HG03521 (cell line): ENCODE results near the gene COPG2.

Experiments
- ATAC-seq: cut with Tn5 transposase; IDR thresholded peaks from one replicate; pipeline ENCODE4 v1.9.1; 2021; ENCODE audit warnings: mild to moderate bottlenecking, moderate library complexity; ENCODE audit not compliant: unreplicated experiment

The COPG2 gene

DNA sequence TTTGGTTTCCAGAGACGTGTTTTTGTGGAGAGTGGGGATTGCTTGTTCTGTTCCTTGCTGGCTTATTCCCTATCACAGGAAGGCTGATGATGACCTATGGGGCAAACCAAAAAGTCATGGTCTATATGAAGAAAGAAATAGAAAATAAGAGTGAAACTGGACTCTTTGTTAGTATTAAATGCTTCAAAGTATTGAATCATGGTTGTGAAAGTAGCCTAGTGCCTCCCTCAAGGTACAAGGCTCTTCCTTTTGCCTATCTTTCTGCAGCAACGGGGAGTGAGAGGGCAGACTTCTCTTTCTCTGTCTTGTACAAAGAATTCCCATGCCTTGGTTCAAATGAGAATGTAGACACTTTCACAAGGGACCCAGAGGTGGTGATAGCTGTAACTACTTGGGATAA lies 167.6 kb downstream of the COPG2 start:
- no peak for ATAC-seq

DNA sequence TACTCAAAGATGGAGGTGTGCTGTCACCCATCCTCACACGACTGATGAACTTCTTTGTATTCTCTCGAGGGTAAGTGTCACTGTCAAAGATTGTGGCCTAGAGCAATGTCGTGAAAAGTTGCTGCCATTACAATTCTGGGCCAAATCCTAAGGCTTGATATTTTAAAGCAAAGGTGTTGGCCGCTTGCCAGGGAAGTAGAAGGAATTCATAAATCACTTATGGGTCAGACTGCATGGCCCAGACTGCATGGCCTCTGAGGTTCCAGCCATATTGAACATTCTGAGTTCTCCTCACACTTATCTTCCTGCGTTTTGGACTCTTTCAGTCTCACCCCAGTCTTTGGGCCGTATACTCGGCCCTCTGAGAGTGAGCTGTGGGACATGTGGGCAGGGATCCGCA lies 168.1 kb downstream of the COPG2 start:
- no peak for ATAC-seq

DNA sequence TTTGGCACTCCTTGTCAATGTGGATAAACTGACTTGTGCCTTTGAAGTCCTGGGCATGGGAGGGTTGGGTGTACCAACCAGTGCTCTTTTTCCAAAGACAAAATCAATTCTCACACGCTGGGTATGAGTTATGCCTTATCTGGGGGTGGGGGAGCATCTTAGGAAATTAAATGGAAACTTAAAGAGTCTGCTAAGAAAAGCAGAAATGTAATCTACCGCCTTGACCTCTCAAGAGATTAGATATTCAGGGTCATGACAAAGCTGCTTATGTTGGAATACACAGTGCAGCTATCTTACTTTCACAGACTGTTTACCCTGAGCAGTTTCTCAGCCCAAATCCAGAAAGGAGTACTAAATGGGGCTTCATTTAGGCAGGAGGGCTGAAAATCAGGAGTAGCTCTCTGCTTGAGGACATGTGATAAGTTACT lies 174.1 kb downstream of the COPG2 start:
- ATAC-seq, result no peak

DNA sequence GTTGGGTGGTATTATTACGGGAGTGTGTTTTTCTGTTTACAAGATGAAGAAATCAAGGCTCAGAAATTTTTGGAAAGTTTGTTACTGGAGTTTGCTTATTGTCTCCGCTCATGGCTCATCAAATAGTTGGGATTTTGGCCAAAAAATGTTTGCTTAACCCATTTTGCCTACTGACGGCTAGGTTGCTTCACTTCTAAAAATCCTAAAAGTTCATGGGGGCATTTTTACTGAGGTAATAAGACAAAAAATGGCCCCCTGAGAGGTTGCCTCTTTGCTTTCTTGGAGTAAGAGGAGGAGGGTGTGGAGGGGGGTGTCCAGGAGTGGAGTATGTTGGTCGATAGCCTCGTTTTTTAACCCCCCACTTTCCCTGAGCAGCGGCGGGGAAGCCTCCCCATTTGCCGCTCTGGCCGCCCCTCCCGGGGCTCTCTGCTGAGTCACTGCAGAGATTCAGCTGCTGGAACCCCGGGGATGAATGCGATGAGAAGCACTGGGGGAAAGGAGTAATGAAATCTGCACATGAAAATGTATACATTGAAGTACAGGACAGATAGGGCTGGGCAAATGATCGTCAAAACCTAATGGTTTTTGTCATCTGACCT lies 175.2 kb downstream of the COPG2 start:
- no peak for ATAC-seq

DNA sequence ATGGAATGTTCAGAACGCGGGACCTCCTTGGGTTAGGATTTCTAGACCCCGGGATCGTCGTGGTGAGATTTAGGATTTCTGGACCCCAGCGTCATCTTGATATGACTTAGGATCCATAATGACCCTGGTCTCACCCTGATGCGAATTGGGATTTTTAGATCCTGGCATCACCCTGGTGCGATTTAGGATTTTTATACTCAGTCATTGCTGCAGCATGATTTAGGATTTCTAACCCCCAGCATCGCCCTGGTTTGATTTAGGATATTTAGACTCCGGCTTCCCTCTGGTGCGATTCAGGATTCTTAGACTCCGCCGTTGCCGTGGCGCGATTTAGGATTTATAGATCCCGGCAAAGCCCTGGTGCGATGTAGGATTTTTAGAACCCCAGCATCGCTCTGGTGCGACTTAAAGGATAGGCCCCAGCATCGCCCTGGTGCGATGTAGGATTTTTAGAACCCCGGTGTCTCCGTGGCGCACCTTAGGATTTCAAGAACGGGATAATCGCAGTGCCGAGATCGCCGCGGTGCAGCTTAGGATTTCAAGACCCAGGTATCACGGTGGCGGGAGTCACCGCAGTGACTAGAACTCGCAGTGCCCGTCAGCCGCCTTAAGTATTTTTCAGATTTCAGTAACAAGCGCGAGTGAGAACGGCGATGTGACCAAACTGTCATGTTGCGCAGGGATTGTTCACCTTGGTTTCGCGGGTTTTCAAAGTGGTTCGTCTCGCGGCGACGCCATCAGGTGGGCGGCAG lies 175.8 kb downstream of the COPG2 start:
- no peak for ATAC-seq

DNA sequence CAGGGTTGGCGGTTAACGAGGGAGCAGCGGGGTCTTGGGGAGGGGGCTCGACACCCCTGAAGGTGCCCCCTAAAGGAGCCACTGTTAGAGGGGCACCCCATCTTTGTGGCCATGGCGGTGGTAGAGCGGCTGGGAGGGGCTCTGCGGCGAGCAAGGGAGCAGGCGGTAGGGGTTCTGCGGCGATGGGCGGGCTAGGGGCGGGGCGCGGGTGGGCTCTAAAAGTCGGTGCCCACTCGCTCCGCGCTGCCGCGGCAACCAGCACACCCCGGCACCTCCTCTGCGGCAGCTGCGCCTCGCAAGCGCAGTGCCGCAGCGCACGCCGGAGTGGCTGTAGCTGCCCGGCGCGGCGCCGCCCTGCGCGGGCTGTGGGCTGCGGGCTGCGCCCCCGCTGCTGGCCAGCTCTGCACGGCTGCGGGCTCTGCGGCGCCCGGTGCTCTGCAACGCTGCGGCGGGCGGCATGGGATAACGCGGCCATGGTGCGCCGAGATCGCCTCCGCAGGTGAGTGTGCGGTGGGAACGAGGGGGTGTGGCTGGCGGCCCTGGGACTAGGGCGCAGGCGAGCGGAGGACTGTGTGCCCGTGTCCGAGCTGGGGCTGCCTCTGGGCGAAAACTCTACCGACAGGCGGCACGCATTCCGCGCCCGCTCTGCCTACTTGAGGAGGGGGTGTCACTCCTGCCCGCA lies 176.6 kb downstream of the COPG2 start, which contains the start of gene MEST:
Gene MEST, plus strand, starts transcription at position 245 of the 682 bp plus-strand sequence. Its CDS starts 229 bp downstream, at position 474.
- no peak for ATAC-seq

DNA sequence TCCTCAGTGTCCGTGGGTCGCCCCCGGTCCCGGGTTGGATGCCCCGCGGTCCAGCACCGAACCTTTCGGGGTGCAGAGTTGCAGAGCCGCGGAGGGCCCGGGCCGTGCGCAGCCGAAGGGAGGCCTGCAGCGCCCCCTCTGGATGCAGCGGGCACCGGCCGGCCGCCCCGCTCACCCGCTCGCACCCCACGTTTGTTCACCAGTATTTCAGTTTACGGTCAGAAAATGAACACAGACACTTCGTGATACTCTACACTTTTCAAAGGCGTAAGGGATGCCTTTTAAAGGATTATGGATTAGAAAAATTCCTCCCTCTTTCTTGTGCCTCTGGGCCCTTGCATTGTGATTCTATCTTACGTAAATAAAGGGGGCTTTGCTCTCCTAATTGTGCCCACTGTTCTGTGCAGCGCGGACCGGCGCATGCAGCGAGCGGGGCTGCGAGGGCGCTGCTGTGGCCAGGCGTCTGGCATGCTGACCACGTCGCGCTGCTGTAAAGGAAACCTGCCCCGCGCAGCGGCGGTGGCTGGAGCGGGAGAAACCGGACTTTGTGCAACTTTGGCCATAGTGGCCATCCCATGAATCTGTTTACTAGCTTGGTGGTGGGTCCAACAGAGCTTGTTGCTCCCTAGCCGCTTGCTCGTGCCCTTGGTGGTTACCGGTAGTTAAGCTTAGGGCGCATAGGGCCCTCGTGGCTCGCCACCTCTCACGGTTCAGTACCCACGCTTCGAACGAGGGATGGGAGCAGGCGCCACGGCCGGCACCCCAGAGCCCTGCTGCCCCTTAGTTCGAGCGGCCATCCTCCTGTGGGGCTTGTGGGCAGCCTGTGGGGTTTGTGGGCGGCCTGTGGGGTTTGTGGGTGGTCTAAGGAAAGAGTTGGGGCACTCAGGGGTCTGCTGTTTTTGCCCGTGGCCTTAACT lies 177.4 kb downstream of the COPG2 start:
- no peak for ATAC-seq

DNA sequence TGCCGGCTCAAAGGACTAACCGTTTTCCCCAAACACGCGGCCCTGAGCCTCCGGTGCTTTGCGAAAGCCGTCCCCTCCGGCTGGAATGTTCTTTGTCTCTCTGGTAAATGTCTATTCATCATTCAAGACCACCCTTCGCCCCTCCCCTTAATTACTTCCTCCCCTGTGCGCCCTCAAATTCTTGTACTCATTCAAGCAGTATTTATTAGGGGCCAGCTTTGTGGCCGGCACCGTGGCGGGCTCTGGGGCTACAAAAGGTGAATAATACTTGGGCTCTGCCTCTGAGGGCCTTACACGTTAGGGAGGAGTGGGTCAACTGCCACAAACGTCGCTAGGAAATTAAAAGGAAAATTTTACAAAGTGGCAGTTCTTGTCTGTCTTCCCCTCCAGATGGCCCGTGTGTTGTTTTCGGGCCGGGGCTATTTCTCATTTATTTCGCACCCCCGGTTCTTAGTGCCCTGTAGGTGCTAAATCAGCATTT lies 178.2 kb downstream of the COPG2 start:
- ATAC-seq, result no peak

DNA sequence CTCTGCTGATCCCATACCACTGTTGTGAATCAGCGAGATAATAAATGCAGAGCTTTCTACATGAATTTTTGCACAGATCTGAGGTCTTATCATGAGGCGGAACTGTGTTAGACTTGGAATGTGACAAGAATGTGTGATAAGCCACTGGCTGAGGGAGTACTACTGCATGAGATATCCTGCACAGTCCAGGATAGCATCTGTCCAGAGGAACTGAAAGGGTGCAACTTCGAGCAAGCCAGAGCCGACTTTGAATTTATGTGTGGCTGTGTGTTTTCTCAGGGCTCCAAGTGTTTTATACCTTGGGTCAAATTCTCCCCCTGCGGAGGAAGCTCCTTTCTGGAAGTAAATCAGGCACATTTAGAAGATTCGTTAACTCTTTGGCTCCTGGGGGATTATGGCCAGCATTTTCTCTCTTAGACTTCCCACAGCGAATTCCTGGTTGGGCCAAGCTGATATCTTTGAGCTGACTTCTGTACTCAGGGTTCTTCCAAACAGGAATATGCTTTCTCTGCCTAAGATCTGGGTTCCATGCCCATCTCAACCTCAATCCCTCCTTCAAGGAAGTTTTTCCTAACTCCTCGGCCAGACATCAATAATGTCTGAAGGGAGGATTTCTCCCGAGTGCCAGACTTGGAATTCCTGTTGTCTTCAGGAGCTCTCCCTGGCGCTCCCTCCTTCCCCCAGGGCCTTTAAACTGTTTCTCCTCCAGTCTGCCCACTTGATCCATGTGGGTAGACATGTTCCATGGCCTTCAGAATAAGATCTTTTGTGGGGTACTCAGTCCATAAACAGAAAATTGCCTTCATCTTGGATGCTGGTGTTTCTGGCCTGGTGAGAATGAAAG lies 179.2 kb downstream of the COPG2 start:
- ATAC-seq, result no peak

DNA sequence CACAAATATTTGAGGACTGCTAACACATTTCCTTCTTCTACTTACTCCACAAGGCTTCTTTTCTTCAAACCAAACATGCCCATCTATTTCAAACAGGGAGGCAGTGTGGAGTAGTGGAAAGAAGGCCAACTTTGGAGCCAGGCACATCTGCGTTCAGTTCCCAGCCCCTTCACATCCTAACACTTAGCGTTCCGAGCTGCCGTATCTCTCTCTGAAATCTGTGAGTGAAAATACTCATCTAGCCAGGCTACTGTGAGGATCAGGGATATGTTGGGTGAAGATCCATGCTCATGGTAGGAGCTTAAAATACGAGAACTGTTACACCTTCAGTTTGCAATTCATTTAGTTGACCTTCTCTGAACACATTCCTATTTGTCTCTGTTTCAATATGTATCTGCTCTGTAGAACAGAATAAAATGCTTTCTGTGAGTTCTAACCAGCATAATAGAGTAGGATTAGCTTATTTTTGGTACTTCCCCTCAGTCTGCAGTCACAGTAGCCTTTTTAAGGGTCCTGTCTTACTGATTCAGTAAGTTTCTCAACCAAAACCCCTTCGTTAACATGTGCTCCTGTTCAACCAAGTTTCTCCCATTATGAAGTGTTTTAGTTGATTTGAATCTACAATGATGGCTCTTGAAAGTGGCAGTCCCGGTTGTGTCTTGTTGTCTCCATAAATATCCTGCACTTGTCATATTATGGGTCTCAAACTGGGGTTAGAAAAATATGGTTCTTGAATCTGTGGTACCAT lies 180.0 kb downstream of the COPG2 start:
- no peak for ATAC-seq

DNA sequence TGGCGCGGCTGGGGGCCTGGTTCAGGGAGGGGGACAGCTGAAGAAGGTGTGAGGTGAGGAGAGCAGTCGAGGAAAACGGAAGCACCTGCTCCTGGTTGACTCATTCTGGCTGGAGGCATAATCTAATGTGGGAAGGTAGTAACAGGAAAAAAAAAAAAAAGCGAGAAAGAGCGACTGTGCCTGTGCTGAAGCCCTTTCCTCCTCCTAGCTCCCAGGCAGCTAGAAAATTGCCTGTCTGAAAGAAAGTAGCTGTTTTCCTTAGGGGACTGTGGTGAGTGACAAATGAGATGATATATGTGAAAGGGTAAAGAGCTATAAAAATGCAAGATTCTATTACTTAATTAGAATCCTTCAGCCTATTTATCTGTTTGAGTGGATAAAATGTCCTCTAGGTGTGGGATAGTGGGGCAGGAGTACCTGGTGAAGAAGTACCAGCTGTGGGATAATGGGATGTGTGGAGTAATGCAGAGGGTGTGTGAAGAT lies 181.6 kb downstream of the COPG2 start:
- ATAC-seq, result no peak

DNA sequence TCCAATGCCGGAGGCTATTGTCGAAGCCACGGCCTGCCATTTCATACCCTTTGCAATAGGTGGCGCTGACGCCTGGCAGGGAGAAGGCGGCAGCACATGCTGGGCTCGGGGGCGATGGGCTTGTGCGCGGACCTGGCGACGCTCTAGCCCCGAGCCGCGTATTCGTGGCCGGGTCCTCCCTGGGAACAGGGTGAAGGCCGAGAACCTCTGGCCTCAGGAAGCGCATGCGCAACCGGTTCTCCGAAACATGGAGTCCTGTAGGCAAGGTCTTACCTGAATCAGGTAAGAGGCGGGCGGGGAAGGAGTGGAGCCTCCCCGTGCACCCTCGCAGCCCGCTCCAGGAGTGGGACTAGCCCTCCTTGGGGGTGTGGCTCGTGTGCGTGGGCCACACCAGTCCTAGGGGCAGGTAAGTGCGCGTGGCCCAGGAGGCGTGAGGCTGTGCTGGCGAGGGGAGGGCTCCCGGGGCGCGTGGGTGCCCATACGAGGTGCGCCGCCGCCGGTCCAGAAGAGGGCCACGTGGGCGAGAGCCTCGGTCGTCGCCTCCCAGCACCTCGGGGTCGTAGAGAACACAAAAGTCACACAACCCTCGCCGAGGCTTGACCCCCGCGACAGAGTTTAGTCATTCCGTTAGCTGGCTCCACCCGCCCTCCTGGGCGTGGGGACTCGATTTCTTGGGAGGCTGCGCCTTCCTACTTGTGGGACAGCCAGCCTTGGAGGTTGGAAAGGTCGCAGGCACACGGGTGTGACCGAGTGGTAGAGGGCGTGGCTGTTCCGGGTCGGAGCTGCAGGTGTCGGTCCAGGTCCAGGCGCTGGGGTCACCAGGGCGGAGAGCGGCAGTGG lies 182.2 kb downstream of the COPG2 start:
- ATAC-seq, result no peak

DNA sequence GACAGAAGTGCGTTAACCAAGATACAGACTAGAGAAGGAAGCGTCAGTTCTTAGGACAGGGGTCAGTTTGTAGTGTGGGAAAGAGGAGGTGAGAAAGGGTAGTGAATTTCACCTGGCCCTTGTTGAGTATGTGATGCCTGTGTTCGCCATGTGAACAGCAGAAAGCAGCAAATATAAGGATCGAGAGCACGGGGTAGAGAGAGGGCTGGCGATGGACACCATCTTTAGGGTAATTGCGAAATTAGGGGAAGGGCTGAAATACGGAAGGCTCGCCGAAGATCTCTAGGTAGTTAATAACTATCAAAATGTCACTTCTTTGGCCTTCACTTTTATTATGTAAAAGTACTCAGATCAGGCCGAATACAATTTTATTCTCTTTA lies 182.8 kb downstream of the COPG2 start:
- ATAC-seq, result no peak

DNA sequence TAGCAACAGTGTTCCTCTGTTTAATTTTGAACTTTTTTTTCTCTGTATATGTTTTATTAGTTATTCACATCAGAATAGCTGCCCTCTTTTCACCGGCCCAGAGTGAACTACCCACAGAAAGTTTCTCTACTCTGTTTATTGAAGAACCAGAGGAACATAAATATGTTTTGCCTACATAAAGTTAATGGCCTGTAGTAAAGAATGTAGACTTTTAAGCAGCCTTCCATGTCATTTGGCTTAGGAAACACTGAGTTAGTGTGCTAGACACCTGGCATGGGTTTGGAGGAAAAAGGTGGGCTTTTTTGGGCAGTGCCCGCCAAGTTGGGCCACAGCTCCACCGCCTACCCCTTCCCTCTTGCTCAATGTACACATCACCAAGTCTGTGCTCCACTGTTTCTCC lies 185.5 kb downstream of the COPG2 start:
- no peak for ATAC-seq

DNA sequence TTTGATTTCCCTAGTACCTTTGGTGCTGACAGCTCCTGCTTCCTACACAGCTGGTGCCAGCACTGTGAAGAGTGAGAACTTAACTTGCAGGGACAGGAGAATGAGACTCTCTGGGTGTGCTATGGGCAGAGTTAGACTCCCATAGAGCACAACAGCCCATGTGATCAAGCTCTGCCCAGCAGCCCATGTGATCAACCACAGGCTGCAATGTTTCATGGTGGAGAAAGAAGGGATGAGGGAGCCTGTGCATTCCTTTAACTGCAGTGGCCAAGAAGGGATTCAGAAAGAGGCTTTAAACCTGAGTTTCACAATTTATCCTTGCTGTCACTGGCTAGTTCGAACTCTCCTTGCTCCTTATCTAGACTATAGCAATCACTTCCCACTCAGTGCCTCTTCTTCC lies 186.7 kb downstream of the COPG2 start:
- ATAC-seq, result no peak

DNA sequence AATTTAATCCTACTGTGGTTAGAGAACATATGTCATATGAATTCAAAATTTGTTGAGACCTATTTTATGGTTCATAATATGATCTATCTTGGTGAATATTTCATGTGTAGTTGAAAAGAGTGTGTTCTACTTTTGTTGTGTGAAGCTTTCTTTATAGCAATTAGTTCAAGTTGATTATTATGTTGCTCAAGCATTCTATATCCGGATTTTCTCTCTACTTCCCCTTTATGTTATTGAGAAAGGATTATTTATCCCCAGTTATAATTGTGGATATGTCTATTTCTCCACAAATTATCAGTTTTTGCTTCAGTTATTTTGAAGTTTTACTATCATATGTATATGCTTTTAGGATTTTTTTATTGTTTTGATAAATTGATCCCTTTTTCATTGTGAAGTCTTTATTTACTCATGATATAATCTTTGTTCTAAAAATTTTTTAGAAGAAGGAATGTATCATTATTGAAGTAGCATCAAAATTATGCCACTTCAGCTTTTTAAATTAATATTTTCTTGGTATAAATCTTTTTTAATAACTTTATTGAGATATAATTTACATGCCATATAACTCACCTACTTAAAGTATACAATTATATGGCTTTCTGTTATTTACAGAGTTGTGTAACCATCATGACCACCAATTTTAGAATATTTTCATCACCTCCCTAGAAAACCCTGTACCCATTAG lies 188.7 kb downstream of the COPG2 start:
- no peak for ATAC-seq

DNA sequence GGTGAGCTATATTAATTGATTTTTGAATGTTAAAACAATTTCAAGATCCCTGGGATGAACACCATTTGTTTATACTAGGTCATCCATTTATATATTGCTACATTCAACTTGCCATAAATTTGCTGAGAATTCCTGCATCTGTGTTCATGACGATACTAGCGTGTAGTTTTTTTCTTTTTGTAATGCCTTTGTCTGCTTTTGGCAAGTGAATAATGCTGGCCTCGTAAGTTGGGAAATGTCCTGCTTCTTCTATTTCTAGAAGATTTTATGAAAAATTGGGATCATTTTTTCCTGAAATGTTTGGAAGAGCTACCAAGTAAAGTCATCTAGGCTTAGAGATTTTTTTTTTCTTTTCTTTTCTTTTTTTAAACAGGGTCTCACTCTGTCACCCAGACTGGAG lies 189.6 kb downstream of the COPG2 start:
- ATAC-seq, result no peak
